ENCODE measurements around the gene MNAT1.

- TF ChIP-seq POLR2A (IDR thresholded peaks at IDR 0.05; ENCODE audit: low read length) (no peak), BCL3 (IDR thresholded peaks at IDR 0.05) (no peak), KDM1A (IDR thresholded peaks at IDR 0.05; ENCODE audit: low read depth) (no peak), E2F6 (IDR thresholded peaks at IDR 0.05; ENCODE audit: borderline replicate concordance, low read depth) (no peak), NFE2L2 (conservative IDR thresholded peaks at IDR 0.05; ENCODE audit: low read length) (no peak), CTCF (IDR thresholded peaks at IDR 0.05) (no peak)
These were observed 14.2 kb upstream of the MNAT1 start for GRCh38 chr14:60720391-60720790.

Data from A549 (cell line).